ENCODE measurements around the gene BCL3.
A peak's percentile ranks its signal among the peaks of the same experiment; 100 is the strongest.
"Not testable (repeated sequence)": the region's sequence is repeated elsewhere in the genome, so short reads cannot be mapped to it uniquely, and the experiment has no call there.

The BCL3 gene

GRCh38 chr19:44757735-44758505 lies 9.4 kb downstream of the BCL3 start:
- DNase-seq (ENCODE audit: low spot score) = no peak

- DNase-seq (ENCODE audit: low spot score) = no peak
Measured at GRCh38 chr19:44758596-44758995, 10.1 kb downstream of the BCL3 start.

GRCh38 chr19:44759083-44759804 lies 10.7 kb downstream of the BCL3 start:
- no peak for DNase-seq (ENCODE audit: low spot score)

GRCh38 chr19:44762038-44762437 lies 13.5 kb downstream of the BCL3 start:
- no peak for DNase-seq (ENCODE audit: low spot score)

- no peak for DNase-seq (ENCODE audit: low spot score)
Measured at GRCh38 chr19:44765033-44765948, 16.8 kb downstream of the BCL3 start.

- DNase-seq (ENCODE audit: low spot score) = no peak
Measured at GRCh38 chr19:44765949-44766335, 17.4 kb downstream of the BCL3 start.

- no peak for DNase-seq (ENCODE audit: low spot score)
Measured at GRCh38 chr19:44767295-44768180, 19.0 kb downstream of the BCL3 start.

GRCh38 chr19:44770550-44771257 lies 22.2 kb downstream of the BCL3 start:
- DNase-seq (ENCODE audit: low spot score) = peak; percentile 37

- not testable (repeated sequence) for DNase-seq (ENCODE audit: low spot score)
Measured at GRCh38 chr19:44772144-44772543, 23.6 kb downstream of the BCL3 start.

GRCh38 chr19:44772959-44773358 lies 24.5 kb downstream of the BCL3 start:
- no peak for DNase-seq (ENCODE audit: low spot score)

GRCh38 chr19:44775676-44776240 lies 27.2 kb downstream of the BCL3 start:
- DNase-seq (ENCODE audit: low spot score) = no peak

GRCh38 chr19:44776402-44777096 lies 28.0 kb downstream of the BCL3 start:
- no peak for DNase-seq (ENCODE audit: low spot score)

- DNase-seq (ENCODE audit: low spot score) = no peak
Measured at GRCh38 chr19:44777715-44778347, 29.3 kb downstream of the BCL3 start, which contains the start of gene CBLC. Gene CBLC (plus strand): TSS chr19:44777890. CDS start chr19:44777932, 42 bp downstream.

GRCh38 chr19:44779150-44779549 lies 30.6 kb downstream of the BCL3 start:
- no peak for DNase-seq (ENCODE audit: low spot score)

GRCh38 chr19:44781694-44782093 lies 33.2 kb downstream of the BCL3 start:
- DNase-seq (ENCODE audit: low spot score) = not testable (repeated sequence)

- no peak for DNase-seq (ENCODE audit: low spot score)
Measured at GRCh38 chr19:44782729-44783128, 34.2 kb downstream of the BCL3 start.

- no peak for DNase-seq (ENCODE audit: low spot score)
Measured at GRCh38 chr19:44783545-44783944, 35.0 kb downstream of the BCL3 start.

- no peak for DNase-seq (ENCODE audit: low spot score)
Measured at GRCh38 chr19:44785271-44785670, 36.8 kb downstream of the BCL3 start.

GRCh38 chr19:44785993-44786392 lies 37.5 kb downstream of the BCL3 start:
- DNase-seq (ENCODE audit: low spot score) = no peak
